ENCODE results near the gene S100P. TPM values are rescaled to one million over a fixed set of nuclear protein-coding genes. Genes with fewer than 3 reads are reported as not detected.

Gene S100P
- total RNA-seq, 1 donor from 2014 or later = not detected

DNA sequence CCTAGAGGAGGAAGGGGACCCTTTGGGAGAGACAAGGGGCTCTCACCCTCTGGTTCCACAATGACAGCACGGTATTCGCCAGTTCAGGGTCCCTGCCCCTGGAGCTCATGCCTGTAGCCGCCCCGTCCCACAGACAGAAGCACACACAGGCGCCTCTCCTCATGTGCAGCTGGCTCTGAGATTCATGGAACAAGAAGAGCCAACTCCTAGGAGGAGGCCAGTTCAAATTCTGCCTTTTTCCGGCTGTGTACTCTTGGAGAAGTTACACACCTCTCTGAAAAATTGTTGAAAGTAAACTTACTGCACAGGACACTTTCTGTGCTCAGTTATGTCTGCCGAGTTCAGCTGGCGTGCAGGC lies 37.6 kb downstream of the S100P start:
- H3K4me3 ChIP-seq = no peak overlapping the region
- no peak overlapping the region for H3K27ac ChIP-seq
- no peaks in the 10 kb centered on the region for H3K79me2 ChIP-seq (ENCODE audit: low read depth)
- H4K20me1 ChIP-seq (ENCODE audit: low read depth) = no peaks in the 10 kb centered on the region
- H3K9ac ChIP-seq = no peak overlapping the region
- TF ChIP-seq, protein P1, sequence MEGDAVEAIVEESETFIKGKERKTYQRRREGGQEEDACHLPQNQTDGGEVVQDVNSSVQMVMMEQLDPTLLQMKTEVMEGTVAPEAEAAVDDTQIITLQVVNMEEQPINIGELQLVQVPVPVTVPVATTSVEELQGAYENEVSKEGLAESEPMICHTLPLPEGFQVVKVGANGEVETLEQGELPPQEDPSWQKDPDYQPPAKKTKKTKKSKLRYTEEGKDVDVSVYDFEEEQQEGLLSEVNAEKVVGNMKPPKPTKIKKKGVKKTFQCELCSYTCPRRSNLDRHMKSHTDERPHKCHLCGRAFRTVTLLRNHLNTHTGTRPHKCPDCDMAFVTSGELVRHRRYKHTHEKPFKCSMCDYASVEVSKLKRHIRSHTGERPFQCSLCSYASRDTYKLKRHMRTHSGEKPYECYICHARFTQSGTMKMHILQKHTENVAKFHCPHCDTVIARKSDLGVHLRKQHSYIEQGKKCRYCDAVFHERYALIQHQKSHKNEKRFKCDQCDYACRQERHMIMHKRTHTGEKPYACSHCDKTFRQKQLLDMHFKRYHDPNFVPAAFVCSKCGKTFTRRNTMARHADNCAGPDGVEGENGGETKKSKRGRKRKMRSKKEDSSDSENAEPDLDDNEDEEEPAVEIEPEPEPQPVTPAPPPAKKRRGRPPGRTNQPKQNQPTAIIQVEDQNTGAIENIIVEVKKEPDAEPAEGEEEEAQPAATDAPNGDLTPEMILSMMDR (IDR thresholded peaks at IDR 0.05) = no peak
- TF ChIP-seq EZH2 (IDR thresholded peaks at IDR 0.05) (no peak), EZH2phosphoT487 (IDR thresholded peaks at IDR 0.05) (no peak)
- no peak for DNase-seq (ENCODE audit: low spot score)
- no peak overlapping the region for H2AFZ ChIP-seq (replicated peaks)
- no peaks in the 10 kb centered on the region for H3K27me3 ChIP-seq
- H3K4me3 Mint-ChIP-seq = no peak overlapping the region
- H3K4me2 ChIP-seq = no peak overlapping the region
- peaks cover 7% of the 10 kb centered on the region for H3K4me1 ChIP-seq
- H3K27ac Mint-ChIP-seq = no peak overlapping the region
- H3K9me3 Mint-ChIP-seq = no peaks in the 10 kb centered on the region
- H3F3A ChIP-seq (ENCODE audit: low read depth) = peaks cover 14% of the 10 kb centered on the region
- no peaks in the 10 kb centered on the region for H3K9me3 ChIP-seq (ENCODE audit: low read depth)
- H3K27me3 Mint-ChIP-seq (ENCODE audit: insufficient read depth, low read depth) = peaks cover 20% of the 10 kb centered on the region
- no peaks in the 10 kb centered on the region for H3K36me3 ChIP-seq
- no peaks in the 10 kb centered on the region for H3K36me3 Mint-ChIP-seq
- peaks cover 22% of the 10 kb centered on the region for H3K4me1 Mint-ChIP-seq

DNA sequence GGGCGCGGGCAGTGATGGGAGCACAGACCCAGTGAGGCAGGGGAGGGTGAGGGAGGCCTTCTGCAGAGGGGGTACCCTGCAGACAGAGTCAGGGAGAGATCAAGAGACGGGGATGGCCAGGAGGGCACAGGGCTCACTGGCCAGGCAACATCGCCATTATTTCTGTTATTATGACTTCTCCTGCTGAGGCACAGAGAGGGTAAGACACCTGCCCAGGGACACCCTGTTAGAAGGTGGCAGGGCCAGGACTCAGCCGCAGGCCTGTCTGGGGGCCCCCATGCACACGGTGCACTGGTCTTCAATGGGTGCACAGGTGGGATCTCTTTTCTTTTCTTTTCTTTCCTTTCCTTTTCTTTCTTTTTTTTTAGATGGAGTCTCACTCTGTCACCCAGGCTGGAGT lies 38.1 kb downstream of the S100P start:
- no peak overlapping the region for H3K4me3 ChIP-seq
- H4K20me1 ChIP-seq (ENCODE audit: low read depth) = no peaks in the 10 kb centered on the region
- H2AFZ ChIP-seq (replicated peaks) = no peak overlapping the region
- H3K9me3 ChIP-seq (ENCODE audit: low read depth) = no peaks in the 10 kb centered on the region
- no peaks in the 10 kb centered on the region for H3K36me3 ChIP-seq
- peaks cover 9% of the 10 kb centered on the region for H3F3A ChIP-seq (ENCODE audit: low read depth)
- Mint-ChIP-seq H3K4me1 (peaks cover 19% of the 10 kb centered on the region), H3K9me3 (no peaks in the 10 kb centered on the region), H3K36me3 (no peaks in the 10 kb centered on the region), H3K27ac (peak overlapping the region; percentile 11), H3K27me3 (ENCODE audit: insufficient read depth, low read depth) (peaks cover 20% of the 10 kb centered on the region), H3K4me3 (no peak overlapping the region)
- no peak for DNase-seq (ENCODE audit: low spot score)
- no peak overlapping the region for H3K9ac ChIP-seq
- H3K27me3 ChIP-seq = no peaks in the 10 kb centered on the region
- TF ChIP-seq, protein P1 (IDR thresholded peaks at IDR 0.05) = no peak
- TF ChIP-seq EZH2 (IDR thresholded peaks at IDR 0.05) (no peak), EZH2phosphoT487 (IDR thresholded peaks at IDR 0.05) (no peak)
- no peaks in the 10 kb centered on the region for H3K79me2 ChIP-seq (ENCODE audit: low read depth)
- no peak overlapping the region for H3K27ac ChIP-seq
- H3K4me1 ChIP-seq = peaks cover 4% of the 10 kb centered on the region
- no peak overlapping the region for H3K4me2 ChIP-seq

DNA sequence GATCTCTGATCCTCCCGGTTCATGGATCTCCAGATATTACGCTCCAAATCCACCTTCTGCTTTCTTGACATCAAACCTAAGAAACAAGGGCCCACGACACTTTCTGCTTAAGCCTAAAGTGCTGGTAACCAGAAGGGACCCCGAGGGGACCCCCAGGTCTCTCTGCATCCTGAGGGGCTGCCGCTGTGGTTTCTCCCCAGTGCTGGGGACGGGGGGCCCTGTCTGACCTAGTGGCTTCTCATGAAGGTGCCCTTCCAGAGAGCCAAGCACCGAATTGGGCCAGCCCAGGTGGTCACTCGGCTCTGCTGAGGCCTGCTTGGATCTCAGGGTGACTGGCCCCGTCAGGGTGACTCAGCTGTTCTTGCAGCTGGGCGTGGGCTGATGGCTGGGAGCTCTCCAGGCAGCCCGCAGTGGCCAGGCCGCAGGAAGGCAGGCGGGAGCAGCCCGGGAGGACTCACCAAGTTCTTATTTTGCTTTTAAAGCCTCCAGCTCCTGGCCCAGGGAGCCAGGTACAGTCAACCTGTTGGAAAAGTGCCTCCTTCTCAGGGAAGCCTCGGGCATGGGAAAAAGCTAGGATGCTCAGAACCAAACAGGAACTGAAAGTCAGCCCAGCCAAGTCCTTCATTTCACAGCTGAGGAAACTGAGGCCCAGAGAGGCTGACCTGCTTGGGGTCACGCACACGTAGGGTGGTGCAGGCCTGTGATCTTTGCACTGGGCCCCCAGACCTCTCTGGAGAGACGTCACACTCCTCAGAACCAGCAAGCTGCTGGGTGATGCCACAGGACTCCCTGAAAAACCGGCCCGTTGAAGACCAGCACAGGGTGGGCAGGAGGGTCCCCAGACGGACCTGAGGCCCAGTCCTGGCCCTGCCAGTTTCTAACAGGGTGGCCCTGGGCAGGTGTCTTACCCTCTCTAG lies 39.0 kb downstream of the S100P start:
- Histone ChIP-seq H3K4me1 (no peaks in the 10 kb centered on the region), H3K4me3 (no peak overlapping the region), H3K36me3 (no peaks in the 10 kb centered on the region), H3K9me3 (ENCODE audit: low read depth) (no peaks in the 10 kb centered on the region), H3F3A (ENCODE audit: low read depth) (peaks cover 5% of the 10 kb centered on the region), H3K79me2 (ENCODE audit: low read depth) (no peaks in the 10 kb centered on the region), H4K20me1 (ENCODE audit: low read depth) (no peaks in the 10 kb centered on the region), H3K9ac (no peak overlapping the region), H3K27me3 (no peaks in the 10 kb centered on the region), H3K4me2 (no peak overlapping the region), H3K27ac (no peak overlapping the region), H2AFZ (replicated peaks) (no peak overlapping the region)
- DNase-seq (ENCODE audit: low spot score) = no peak
- Mint-ChIP-seq H3K27me3 (ENCODE audit: insufficient read depth, low read depth) (peaks cover 20% of the 10 kb centered on the region), H3K27ac (no peak overlapping the region), H3K4me3 (no peak overlapping the region), H3K36me3 (no peaks in the 10 kb centered on the region), H3K4me1 (peaks cover 16% of the 10 kb centered on the region), H3K9me3 (no peaks in the 10 kb centered on the region)
- TF ChIP-seq EZH2 (IDR thresholded peaks at IDR 0.05) = no peak
- TF ChIP-seq EZH2phosphoT487 (IDR thresholded peaks at IDR 0.05) = no peak
- TF ChIP-seq, protein P1 (IDR thresholded peaks at IDR 0.05) = no peak

Data from neural progenitor cell (in vitro differentiated cells).